GM18502 (cell line): ENCODE data around the gene CCDC197.

ENCODE experiments used
- ATAC-seq: cut with Tn5 transposase; IDR thresholded peaks from one replicate; pipeline ENCODE4 v1.9.1; 2021; ENCODE audit warnings: mild to moderate bottlenecking; ENCODE audit not compliant: unreplicated experiment, poor library complexity

Gene CCDC197

DNA sequence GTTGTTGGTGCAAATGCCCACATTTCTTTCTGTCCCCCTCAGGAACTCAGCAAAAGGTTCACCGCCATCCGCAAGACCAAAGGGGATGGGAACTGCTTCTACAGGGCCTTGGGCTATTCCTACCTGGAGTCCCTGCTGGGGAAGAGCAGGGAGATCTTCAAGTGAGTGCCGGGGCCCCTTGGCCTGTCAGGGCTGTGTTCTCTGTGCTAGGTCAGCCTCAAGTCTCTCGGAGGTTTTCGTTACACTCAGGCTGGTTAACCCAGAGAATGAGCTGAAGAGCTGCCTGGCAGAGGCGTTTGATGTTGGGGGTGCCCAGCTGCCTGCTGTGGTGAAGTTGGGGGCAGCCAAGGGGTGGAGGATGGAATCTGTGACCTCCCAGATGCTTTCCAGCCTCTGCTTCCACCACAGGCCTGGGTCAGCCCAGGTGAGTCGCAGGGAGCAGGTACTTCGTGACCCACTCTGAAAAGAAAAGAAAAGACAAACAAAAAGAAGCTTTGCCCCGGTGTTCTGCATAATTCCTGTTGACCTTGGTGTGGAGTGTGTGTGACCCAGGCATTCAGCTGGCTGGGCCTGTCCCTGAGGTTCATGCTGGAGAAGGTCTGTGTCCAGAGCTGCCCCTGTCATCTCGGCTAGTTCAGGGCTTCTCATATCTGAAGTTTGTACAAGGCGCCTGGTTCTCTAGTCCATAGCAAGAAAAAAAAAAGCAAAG is 42.0 kb downstream of the CCDC197 start:
- ATAC-seq, result no peak

DNA sequence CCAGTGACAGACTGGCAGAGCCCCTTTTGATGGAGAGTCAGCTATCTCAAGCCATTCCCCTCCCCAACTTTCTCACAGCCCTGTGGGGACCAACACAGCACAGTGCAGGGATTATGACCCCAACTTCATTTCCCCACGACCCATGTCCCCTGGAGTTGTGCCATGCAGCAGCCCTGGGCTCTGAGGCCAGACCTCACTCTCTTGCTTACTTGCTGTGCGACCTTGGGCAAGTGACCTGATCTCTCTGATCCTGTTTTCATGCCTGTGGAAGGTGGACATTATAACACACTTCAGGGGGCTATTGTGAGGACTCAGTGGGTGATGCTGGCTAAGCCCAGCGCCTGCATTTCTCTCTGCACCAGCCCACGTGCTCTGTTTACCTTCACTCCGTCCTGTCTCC is 43.1 kb downstream of the CCDC197 start:
- ATAC-seq, result no peak

DNA sequence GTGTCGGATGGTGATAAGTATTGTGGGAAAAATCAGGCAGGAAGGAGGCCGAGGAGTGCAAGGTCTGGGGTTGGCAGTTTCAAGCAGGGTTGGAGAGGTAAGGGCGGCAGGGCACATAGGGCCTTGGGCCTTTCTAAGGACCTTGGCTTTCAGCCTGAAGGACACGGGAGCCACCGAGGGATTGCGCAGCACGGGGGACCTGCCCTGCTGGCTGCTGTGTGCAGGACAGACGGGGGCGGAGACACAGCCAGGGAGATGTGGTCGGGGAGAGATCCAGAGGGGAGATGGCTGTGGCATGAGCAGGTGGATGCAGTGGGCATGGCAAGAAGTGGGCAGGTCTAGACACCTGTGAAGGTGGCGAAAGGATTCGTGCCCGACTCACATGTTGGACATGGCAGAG is 43.7 kb downstream of the CCDC197 start:
- ATAC-seq, result no peak

DNA sequence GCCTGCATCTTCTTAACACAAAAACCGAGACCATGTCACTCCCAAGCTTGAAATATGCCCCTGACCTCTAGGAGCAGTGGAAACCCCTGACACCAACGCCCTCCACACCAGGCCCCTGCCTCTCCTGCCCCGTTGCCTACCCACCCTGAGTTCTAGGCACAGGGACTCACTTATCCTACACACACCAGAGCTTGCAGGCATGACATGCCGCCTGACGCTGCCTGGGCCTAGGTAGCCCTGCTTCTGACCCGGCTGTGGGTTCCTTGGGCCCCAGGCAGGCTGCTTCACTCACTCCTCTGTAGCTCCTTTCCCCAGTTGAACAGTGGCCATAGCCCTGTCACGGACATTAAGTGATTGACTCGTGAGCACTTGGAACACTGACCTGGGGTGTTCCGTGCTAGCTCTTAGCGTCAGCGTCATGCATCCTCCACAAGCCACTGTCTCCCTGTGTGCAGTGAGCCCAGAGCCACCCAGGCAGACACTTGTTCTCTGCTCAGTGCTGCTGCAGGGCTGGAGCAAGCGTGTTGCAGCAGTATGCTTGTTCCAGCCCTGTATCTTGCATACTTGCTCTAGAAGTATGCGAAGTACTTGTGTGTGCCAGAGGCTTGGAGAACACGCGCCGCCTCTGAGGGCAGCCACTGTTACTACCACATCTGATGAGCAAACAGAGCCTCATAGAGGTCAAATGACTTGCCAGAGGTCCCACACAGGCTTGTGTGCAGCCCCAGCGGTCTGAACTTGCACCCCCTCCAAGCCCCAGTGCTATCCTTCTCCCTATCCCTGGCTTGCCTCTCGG is 44.6 kb downstream of the CCDC197 start:
- ATAC-seq, result no peak

DNA sequence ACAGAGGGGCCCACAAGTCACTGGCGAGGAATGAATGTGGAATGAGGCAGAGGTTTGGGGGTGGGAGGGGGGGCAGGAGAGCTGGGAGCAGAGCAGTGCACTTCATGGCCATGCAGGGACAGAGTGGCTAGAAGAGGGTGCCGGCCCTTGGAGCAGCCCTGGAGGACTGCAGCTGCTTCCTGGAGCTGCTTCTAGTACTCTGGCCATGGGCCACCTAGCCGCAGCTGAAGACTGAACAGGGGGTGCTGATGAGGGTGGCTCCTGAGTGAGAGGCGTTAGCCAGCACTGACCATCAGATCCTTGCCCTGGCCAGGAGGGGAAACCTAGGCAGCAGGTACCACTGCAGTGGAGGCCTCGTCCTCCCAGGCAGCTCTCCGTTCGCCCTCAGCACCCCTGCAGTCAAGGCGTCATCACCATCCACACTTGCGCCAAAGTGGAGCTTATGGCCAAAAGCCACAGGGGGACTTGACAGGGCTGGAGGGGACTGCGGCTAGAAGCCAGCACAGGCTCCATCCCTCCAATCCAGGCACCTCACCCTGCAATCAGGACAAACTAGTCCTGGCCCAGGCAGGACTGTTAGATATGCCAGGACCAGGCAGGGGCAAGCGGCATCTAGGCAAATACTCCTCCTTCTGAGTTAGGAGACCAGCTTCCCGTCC is 45.5 kb downstream of the CCDC197 start:
- ATAC-seq, result no peak

DNA sequence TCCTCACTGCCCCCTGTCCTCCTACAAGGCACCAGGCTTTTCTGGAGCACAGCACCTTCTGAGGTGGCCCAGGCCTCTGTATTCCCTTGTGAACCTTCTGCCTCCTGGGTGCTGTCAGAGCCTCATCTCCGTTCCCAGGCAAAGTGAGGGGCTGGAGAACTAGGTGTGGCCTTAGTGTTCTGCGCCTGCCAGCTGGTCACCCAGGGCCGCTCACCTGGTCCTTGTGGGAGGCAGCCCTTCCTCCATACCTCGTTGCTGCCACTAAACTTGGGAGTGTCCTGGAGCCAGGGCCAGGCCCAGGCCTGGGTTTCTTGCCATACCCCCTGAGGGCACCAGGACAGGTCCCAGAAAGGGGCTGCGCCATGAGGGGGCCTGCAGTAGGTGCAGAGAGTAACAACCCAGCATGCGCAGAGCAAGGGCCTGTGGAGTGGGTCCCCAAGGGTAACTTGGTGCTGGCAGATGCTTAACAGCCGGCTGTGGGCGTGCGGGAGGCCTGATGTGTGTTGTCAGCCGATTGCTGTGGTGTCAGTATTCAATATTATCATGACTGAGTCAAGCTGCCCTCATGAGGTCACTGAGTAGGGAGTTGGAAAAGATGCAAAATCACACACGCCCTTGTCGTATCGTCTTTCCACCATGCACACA is 46.1 kb downstream of the CCDC197 start:
- ATAC-seq, result no peak

DNA sequence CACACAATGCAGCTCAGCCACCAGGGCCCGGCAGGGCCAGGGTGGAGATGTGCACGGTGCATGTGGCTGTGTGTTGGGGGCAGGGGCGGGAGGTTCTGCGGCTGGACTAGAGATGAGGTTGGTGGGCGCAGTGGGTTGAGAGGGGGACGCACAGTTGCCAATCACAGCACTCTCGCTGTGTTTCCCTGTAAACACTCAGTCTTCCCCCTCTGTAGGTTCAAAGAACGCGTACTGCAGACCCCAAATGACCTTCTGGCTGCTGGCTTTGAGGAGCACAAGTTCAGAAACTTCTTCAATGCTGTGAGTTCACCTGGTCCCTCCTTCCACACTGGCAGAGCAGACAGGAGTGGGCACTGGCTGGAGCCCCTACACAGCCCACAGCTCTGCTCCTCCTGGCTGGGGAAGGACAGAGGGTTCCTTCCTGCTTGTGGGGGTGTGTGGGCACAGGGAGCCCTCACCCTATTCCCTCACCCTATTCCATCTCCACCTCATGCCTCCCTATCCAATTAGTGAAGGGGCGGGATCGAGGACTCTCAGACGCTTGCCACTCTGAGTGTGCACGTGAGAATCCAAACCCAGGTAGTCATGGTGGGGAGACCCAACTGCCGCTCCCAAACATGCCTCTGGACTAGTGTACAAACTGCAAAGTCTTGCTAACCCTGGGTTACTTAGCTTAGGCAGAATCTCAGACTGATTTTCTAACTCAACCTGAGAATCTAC is 46.8 kb downstream of the CCDC197 start:
- ATAC-seq, result no peak

DNA sequence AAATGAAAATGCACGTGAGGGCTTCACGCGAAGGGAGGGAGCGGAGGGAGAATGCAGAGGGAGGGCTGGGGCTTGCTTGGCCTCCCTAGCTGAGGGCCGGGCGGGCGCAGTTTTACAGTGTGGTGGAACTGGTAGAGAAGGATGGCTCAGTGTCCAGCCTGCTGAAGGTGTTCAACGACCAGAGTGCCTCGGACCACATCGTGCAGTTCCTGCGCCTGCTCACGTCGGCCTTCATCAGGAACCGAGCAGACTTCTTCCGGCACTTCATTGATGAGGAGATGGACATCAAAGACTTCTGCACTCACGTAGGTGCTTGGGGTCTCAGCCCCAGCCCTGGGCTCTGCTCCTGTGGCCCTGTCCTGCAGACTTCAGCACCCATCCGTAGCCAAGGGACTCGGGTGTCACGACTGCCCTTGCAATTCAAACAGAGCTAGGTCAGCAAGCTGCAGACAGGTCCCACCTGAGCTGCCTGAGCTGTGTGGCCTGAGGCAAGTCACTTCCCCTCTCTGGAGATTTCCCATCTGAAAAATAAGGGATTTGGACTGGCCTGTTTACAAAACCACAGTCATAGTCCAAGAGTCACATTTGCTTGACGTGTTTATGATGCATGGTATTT is 47.5 kb downstream of the CCDC197 start:
- no peak for ATAC-seq

DNA sequence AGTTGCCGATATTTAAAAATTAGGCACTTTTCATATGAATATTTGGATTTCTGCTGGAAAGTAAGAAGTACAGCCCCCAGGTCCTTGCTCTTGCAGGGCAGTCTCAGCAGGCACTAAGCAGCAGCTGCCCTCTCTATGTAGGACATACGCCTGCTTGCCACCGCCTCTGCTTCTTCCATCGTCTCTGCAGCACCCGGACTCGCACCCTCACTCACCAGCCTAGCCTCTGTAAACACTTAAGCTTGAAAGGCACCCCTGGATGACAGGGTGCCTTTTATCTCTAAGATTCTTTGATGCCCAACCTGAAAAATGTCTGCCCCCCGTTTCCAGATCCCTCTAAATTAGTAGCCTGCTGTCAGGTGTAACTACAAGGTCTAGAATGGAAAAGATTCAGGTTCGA is 48.0 kb downstream of the CCDC197 start:
- no peak for ATAC-seq

DNA sequence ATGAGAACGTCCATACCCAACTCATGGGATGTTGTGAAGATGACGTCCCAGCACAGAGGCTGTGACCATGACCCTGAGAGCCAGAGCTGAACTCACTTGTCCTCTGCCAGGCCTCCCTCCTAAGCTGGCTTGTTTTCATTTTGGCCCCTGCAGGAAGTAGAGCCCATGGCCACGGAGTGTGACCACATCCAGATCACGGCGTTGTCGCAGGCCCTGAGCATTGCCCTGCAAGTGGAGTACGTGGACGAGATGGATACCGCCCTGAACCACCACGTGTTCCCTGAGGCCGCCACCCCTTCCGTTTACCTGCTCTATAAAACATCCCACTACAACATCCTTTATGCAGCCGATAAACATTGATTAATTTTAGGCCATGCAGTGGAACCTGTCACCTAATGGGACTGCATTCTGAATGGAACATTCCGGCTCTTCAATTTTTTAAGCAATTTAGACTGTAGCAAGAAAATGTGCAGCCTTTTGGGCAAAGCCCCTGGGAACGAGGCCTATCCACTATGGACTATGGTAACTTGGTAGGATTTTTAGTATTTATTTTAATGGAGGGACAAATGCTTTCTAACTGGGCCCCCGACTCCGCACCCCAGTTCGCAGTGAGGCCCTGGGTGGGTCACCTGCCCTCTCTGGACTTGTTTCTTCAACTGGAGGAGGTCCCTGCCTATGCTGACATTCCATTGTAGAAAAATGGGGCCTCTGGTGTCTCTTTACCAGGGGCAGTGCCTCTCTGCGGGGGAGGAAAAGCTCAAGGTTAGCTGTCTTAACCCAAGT is 48.7 kb downstream of the CCDC197 start:
- ATAC-seq, result no peak

DNA sequence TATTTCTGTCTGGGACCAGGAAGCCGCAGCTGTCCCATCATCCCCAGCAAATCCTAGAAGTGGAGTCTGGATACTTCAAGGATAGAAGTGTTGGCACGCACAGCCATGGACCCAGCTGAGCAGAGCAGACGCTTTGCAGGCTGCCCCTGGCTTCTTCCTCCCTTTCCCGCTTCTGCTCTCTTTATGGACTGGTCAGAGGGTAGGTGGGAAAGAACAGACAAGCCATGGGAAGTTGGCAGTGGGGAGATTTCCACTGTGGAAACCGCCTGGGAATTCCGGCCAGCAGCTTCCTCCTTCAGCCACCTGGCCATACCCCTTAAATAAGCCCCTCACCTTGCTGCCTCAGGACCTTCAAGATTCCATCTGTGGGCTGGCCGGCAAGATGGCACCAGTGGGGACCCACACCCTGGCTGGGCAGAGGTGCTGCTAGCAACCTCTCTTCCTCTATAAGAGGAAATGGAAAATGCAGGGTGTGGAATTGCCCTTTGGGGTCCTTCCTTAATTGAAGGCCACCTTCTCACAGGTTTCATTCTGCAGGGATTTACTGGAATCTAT is 49.7 kb downstream of the CCDC197 start:
- no peak for ATAC-seq

DNA sequence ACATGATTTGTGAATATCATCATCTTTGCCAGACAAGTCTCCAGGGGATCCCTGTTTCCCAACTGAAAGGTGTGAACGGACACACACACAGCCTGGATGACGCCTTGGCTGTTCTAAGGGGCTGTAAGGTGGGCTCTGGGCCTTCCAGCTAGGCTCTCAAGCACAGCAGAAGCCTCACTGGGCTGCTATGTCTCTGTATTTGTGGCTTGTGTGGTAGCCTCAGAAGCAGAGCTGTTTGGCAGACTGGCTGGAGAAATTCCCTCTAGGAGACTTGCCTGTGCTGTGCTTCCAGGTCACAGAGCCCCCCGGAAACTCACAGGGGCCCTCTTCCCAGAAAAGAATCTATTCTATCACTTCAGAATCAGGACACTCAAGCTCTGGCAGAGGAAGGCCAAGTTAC is 50.5 kb downstream of the CCDC197 start:
- ATAC-seq, result no peak

DNA sequence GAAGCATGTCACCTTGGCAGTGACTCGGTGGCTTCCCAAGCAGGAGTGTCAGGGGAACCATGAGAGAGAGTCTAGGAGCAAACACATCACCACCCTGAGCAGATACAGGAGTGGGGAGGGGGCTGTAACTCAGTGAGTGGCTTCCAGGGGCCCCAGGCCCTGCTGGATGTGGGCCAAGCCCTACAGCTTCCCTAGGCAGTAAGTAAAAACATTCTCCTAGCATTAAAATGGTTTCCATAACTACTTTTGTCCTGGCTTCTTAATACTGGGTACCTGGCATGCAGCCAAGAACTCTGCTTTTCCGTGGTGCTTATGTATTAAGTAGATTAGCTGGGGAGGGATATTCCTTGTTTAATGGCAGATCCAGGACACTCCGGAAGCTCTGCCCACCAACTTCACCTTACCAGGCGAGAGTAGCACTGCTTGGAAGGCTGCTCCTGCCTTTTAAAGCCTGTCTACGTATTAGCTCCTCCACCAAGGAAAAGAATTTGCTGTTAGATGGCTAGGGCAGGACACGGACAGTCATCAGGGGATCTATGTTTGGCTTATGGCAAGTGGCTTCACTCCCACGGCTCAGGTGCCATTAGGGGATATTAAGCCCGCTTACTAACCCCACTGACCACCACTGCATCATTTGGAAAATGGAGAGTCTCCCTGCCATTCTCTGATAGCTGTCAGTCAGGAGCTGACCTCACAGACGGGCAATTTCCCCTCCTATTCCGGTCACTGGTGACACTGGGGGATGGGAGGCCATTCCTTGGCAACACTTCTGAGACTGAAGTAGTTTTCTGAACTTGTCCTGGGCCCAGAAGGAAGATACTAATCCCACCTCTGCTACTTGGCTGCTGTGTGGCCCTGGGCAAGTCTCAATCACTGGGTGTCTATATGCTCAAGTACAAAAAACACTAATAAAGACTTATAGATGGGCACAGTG is 51.9 kb downstream of the CCDC197 start:
- no peak for ATAC-seq

DNA sequence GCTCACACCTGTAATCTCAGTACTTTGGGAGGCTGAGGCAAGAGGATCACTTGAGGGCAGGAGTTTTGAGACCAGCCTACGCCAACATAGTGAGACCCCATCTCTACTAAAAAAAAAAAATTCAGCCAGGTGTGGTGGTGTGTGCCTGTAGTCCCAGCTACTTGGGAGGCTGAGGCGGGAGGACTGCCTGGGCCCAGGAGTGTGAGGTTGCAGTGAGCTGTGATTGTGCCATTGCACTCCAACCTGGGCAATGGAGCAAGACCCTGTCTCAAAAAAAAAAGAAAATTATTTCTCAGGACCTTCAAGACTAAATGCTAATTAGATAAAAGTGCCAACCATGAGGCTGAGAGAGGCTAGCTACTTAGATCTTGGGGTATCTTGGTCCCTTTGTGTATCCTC is 52.5 kb downstream of the CCDC197 start:
- ATAC-seq, result no peak

DNA sequence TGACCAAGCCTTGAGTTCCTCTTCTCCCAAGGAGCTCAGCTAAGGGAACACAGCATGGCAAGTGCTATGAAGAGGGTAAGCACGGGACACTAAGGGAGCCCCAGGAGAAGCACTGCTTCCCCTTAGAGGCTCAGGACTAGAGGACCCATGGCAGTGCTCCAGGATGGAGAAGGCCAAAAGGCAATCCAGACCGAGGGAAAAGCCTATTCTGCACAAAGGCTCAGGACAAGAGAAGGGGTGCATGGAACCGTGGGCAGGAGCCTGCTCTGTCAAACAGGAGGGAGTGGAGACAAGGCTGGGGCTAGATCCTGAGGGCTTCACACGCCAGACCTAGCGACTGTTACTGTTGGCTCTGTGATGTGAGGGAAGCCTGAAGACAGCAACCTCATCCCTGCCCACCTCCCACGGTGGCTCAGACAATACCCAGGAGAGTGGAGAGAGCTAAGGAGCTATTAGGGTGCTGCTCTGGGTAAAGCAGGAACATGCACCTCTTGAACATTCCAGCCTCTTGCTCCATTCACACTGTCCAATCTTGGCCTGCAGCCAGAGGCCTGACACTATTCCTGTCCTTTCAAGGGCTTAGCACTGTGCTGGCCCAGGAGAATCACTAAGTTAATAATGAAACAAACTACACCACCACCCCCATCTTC is 53.3 kb downstream of the CCDC197 start:
- no peak for ATAC-seq

DNA sequence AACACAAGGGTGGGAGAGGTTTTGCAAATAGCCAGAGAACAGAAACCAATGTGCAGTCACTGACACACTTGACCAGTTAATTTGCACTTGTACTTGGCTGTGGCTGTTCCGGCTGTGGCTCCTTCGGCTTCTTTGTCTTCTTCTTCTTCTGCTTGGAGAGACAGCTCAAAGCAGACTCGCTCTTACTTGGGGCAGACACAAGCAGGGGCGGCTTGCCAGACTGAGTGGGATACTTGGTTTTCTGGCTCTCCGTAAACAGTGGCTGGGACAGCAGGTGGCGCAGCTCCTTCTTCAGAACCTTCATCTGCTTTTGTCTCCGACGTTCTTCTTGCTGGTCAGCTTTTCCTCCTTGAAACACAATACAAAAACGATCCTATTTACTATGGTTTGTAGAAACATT is 54.0 kb downstream of the CCDC197 start:
- ATAC-seq, result no peak

DNA sequence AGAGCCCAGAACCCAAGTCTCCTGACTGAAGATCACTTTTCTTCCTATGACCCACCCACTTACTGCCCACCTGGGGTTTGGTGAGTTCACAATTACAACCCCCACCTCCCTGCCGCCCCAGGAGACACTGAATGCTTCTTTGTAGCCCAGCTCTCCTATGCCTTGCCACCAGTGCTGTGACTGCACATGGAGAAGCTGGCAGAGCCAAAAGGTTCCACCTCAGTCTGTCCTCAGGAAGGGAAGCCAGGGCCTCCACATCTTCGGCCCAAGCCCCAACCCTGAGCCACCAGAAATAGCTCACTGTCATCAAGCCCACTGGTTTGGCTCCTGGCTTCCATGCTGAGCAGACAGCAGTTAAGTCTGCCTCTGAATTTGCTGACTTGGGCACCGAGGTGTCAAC is 54.7 kb downstream of the CCDC197 start:
- no peak for ATAC-seq
